HG03469 (cell line): ENCODE results near the gene MYO10.

Experiments
- ATAC-seq: cut with Tn5 transposase; IDR thresholded peaks from one replicate; pipeline ENCODE4 v1.9.1; 2021; ENCODE audit warnings: mild to moderate bottlenecking, moderate library complexity, moderate number of reproducible peaks; ENCODE audit not compliant: unreplicated experiment

Gene MYO10

GRCh38 chr5:16918156-16918555 is 17.9 kb downstream of the MYO10 start:
- ATAC-seq, result no peak

DNA sequence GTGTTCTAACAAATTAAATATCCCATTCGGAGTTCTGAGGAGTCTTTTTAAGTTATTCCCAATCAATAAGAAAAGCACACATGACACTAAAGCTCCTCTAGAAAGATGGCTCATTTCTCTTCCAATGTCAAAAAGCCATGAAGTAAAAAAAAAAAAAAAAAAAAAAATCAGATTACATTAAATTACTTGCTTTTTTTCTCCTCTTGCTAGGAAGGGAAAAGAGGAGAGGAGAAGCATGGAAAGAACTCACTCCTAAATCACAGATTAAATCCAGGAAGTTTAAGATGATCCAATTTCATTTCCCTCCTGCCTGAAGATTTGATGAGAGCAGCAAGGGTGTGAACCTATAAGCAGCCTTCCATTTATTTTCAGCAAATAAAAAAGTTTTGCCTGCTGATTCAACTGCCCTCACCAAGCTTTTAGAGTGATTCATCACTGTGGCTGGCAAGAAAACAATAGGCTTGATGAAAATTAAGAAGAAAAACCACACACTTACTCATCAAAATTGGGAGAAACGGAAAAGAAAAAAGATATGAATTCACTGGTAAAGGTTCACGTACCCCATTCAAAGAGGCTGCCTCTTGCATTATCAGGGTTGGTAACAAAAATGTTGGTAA is 19.7 kb downstream of the MYO10 start:
- ATAC-seq, result no peak

DNA sequence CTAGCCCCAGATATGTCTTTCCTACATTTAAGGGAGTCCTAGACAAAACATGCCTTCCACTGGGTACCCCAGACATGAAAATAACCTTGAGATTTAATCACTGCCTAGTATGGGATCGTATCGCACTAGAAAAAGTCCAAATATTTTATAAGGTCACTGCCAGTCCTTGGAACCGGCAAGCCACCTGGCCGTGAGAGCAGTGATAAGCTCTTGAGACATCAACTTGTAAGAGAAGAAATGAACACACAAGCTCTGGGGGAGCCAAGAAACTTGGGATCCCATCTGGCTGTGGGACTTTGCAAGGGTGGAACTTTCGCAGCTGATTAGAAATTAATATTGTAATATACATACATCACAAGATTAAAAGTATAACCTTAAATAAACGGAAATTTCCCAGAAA is 21.5 kb downstream of the MYO10 start:
- no peak for ATAC-seq

- ATAC-seq, result no peak
These were observed 22.0 kb downstream of the MYO10 start for GRCh38 chr5:16914108-16914435.

DNA sequence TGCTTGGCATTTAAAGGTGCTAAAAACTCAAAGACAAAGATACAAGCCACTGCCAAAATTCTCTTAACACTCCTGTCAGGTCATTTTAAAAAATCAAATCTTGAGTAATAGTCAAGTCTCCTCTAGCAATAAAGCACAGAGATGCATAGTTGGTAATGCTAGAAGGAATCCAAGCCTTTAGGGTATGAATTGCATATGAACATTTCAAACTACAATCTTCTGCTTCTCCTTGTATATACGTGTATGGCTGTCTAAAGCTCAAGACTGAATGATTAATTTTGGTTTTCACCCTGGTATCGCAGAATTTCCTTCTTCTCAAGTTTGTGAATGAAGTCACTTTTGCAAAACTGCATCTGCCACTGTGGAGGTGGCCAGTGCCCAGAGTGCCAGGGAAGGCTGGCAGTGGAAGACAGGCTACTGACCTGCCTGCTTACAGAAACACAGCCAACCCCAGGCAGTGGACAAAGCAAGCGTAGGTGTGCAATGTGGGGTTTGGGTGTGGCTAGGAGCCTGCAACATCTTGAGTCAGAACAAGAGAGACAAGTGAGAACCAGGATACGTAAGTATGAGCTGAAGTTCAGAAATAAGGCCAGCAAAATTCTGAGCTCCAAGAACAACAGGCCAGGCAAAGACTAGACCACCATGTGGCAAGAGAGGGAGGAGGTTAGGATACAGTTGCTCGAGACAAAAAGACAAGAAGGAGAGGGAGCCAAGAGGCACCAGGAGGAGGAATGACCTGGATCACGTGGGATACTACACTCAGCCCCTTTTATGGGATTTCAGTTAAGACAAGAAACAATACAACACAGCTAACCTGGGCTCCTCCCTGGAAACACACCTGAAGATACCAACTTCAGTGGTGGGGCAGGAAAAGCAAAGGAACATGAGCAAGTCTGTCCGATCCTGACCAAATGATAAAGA is 22.6 kb downstream of the MYO10 start:
- ATAC-seq, result no peak

DNA sequence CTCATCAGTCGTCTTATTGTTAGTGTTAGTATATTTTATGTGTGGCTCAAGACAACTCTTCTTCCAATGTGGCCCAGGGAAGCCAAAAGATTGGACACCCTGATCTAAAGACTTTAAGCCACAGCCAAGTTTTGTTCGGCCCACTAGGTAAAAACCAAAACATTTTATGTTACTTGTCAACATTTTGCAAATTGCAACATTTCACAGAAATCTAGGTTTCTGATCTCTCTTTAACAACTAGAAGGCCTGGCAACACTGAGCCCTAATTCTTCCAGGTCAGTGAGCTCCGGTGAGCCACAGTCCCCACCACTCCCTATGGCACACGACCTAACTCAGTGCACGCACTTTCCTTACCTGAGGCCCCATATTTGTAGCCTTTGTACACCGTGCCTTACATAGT is 24.0 kb downstream of the MYO10 start:
- ATAC-seq, result no peak

DNA sequence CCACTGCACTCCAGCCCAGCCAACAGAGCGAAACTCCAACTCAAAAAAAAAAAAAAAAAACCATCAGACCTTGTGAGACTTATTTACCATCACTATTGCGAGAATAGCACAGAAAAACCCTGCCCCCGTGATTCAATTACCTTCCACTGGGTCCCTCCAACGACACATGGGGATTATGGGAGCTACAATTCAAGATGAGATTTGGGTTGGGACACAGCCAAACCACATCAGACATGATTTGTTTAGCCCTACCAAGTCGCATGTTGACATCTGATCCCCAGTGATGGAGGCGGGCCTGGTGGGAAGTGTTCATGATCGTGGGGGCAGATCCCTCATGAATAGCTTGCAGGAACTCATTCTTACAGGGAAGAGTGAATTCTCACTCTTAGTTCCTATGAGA is 26.6 kb downstream of the MYO10 start:
- ATAC-seq, result no peak

DNA sequence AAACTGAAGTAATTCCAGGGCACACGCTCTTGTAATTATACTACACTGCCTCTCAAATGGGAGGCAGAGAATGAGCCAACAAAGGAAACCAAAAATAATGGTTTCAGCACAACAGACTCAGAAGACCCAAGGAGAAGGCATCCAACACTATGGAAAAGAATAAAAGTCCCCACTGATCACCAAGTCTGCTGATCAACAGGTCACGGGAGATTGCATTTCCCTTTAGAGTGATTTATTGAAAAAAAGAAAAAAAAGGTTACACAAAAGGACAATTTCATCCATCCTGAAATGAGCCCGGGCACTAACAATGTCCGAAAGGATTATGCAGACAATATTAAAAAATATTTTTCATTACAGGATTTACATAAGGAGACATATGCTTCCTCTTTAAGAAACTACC is 28.8 kb downstream of the MYO10 start:
- no peak for ATAC-seq

DNA sequence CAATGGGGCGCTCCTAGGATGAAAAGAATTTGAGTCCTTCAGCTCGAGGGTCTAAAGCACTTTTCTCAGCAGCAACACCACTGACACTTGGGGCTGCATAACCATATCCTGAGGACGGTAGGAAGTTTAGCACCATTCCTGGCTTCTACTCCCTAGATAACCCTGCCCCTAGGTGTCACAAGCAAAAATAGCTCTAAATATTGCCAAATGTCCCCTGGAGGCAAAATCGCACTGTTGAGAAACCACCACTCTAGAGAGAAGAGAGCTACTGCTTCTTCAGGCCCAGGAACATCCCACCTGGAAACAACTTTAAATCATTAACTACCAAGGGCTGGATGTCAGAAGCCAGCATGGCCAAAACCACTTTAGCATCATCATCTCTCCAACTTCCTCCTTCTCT is 29.8 kb downstream of the MYO10 start:
- ATAC-seq, result no peak

DNA sequence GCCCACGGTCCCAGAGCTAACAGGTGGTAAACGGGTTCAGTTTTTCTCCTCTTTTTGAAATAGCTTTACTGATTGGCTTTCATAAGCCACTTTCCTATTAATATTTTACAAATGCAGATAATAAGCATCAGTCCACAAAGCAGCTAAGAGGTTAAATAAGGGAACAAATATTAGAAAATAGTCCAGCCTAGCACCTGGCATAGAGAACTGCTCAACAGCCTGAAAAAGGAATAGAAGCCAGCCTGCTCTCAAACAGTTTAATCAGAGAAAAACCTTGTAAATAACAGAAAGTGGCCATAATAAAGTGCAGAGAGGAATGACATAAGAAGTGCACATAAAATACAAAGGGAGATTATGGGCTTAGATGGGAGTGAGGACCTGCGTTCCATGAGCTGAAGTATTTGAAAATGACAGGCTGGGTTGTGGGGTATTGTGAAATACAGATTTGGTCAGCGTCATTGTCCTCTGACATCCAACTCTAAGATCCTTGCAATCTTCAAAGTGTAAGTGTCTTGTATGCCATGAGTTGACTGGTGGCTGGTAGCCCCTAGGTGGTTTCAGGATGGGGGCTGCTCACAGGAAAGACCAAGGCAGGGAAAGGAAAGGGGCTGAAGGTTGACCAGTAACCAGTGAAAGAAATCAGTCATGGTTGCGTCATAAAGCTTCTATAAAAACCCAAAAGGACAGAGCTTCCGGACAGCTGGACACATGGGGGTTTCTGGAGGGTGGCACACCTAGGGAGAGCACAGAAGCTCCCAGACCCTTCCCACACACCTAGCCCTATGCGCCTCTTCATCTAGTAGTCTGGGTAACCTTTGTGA is 32.4 kb downstream of the MYO10 start:
- no peak for ATAC-seq

GRCh38 chr5:16902846-16903245 is 33.2 kb downstream of the MYO10 start:
- ATAC-seq, result no peak

DNA sequence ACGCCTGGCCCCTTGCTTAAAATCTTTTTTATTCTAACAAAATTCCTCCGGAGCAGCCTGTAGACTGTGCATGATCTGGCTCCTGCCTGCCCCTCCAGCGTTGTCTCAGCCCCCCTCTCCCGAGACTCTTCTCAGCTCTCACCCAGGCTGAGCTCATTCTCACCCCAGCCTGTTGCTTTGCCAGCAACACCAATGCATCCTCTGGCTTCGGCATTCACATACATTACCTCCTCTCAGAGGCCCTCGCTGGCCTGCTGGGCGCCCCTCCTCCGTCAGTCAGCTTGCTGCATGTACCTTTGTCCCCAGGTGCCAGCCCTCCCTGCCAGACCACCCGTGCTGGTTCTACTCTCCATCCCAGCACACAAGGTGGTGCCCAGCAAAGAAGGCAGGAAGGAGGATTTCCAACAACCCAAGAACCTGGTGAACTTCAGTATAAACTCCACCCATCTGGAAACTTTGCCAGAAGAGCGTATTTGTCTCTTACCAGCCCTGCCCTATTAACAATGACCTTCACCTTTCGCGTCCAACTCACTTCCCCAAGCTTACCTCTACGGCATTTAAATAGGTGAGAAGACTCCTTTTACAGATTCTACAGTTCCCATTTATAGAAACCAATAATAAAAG is 35.0 kb downstream of the MYO10 start:
- no peak for ATAC-seq

GRCh38 chr5:16899171-16899570 is 36.9 kb downstream of the MYO10 start:
- ATAC-seq, result no peak

GRCh38 chr5:16897800-16898199 is 38.3 kb downstream of the MYO10 start:
- no peak for ATAC-seq

DNA sequence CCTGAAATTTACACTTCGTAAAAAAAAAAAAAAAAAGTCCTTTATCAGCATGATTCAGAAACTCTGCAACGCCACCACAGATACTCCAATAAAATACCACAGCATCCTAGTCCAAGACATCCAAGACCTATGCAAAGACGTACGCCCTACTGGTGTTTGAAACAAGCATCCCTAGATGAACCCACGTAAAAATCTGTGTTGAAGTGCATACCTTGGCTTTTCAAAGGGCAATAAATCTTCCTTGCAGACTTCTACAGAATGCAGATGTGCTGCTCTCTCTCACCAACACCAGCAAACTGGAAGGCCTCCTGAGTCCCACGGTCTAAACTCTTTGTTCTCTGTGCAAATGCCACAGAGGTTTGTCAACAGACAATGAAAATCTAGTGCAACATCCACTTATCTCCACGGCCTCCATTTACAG is 38.8 kb downstream of the MYO10 start:
- ATAC-seq, result no peak

- ATAC-seq, result no peak
These were observed 39.3 kb downstream of the MYO10 start for GRCh38 chr5:16896767-16897166.

DNA sequence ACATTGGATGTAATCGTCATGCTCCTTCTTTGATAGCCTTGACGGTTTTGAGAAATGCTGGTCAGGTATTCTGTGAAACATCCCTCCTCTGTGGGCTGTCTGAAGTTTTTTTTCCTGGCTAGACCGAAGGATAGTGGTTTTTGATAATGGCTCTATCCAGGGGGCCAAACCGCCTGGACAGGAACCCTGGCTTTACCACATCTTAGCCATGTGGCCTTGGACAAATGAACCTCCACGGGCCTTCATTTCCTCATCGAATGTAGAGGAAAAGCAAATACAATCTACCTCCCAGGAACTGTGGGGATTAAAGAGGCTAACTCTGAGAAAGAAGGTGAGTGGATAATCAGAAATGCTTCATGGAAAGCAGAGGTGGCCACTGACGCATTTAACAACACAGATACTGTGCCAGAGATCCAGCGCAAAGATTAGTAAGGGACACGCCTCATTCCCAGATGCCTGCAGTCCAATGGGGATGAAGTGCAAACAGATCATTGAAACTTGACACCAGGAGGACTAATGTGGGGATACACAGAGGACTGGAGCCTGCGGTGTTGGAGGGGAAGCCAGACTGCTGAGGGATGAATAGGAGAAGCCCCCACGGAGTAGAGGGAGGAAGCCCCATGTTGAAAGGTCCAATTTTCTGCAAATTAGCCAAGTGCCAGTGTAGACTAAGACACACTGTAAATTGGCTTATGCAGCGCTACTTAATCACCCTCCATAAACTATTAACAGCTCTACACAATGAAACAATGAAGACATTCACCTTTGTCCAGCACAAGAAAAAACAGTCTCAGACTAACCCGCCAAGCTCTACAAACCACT is 41.6 kb downstream of the MYO10 start:
- ATAC-seq, result no peak

DNA sequence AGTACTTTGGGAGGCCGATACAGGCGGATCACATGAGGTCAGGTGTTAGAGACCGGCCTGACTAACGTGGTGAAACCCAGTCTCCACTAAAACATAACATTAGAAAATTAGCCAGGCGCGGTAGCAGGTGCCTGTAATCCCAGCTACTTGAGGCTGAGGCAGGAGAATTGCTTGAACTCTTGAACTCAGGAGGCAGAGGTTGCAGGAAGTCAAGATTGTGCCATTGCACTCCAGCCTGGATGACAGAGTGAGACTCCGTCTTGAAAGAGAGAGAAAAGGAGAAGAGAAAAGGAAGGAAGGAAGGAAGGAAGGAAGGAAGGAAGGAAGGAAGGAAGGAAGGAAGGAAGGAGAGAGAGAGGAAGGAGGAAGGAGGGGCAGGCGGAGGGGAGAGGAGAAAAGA is 45.1 kb downstream of the MYO10 start:
- no peak for ATAC-seq

- ATAC-seq, result no peak
These were observed 46.0 kb downstream of the MYO10 start for GRCh38 chr5:16889972-16890519.
